H54 (cell line): ENCODE data around the gene KAT7.

Source experiments
- DNase-seq: peaks from one replicate; pipeline ENCODE4 v3.0.0; 2011; ENCODE audit warnings: low spot score, mixed read lengths; ENCODE audit not compliant: insufficient read length
- FAIRE-seq: peaks from 3 replicates; lab custom pipeline; 2011; peaks lifted over from hg19 to GRCh38; lab: Jason Lieb, UNC
- POLR2A ChIP-seq: IDR thresholded peaks from 2 replicates; pipeline ENCODE4 v1.6.1; 2011; ENCODE audit warnings: low read depth, mild to moderate bottlenecking, low read length

The KAT7 gene

GRCh38 chr17:49776551-49777300 lies 11.8 kb upstream of the KAT7 start:
- TF ChIP-seq POLR2A = no peak
- DNase-seq (no peak), FAIRE-seq (no peak)

- no peak for TF ChIP-seq POLR2A
- DNase-seq (no peak), FAIRE-seq (no peak)
These were observed 10.9 kb upstream of the KAT7 start for GRCh38 chr17:49777563-49777962.

- no peak for FAIRE-seq
- TF ChIP-seq POLR2A = no peak
- no peak for DNase-seq
These were observed 9.2 kb upstream of the KAT7 start for GRCh38 chr17:49779156-49779738.

GRCh38 chr17:49779739-49780231 lies 8.7 kb upstream of the KAT7 start:
- DNase-seq (peak; percentile 38), FAIRE-seq (peak; percentile 52)

GRCh38 chr17:49783071-49783715 lies 5.3 kb upstream of the KAT7 start:
- TF ChIP-seq POLR2A = no peak
- no peak for DNase-seq
- no peak for FAIRE-seq

More at GRCh38 chr17:49779739-49780231, 8.7 kb upstream of the KAT7 start:
- TF ChIP-seq POLR2A = no peak

- TF ChIP-seq POLR2A = no peak
- FAIRE-seq (no peak), DNase-seq (no peak)
These were observed 4.7 kb upstream of the KAT7 start for GRCh38 chr17:49783791-49784190.

- no peak for FAIRE-seq
These were observed 3.8 kb upstream of the KAT7 start for GRCh38 chr17:49784636-49785035.

GRCh38 chr17:49787884-49788477 lies 500 bp upstream of the KAT7 start:
- DNase-seq = no peak
- TF ChIP-seq POLR2A = no peak
- no peak for FAIRE-seq

More at GRCh38 chr17:49784636-49785035, 3.8 kb upstream of the KAT7 start:
- no peak for DNase-seq
- TF ChIP-seq POLR2A = no peak

- FAIRE-seq = no peak
- no peak for TF ChIP-seq POLR2A
These were observed 730 bp downstream of the KAT7 start for GRCh38 chr17:49789243-49789578.

GRCh38 chr17:49793309-49793708 lies 4.8 kb downstream of the KAT7 start:
- FAIRE-seq = no peak
- TF ChIP-seq POLR2A = no peak
- no peak for DNase-seq

More at GRCh38 chr17:49789243-49789578, 730 bp downstream of the KAT7 start:
- no peak for DNase-seq

GRCh38 chr17:49795372-49795771 lies 6.9 kb downstream of the KAT7 start:
- no peak for TF ChIP-seq POLR2A
- no peak for DNase-seq
- FAIRE-seq = no peak

- no peak for FAIRE-seq
- DNase-seq = no peak
- TF ChIP-seq POLR2A = no peak
These were observed 9.7 kb downstream of the KAT7 start for GRCh38 chr17:49798182-49798581.

- FAIRE-seq = no peak
- TF ChIP-seq POLR2A = no peak
- no peak for DNase-seq
These were observed 10.3 kb downstream of the KAT7 start for GRCh38 chr17:49798738-49799137.

- DNase-seq (no peak), FAIRE-seq (no peak)
- TF ChIP-seq POLR2A = no peak
These were observed 20.6 kb downstream of the KAT7 start for GRCh38 chr17:49809056-49809455.
